ENCODE measurements around the gene BMPR2.

Gene BMPR2

DNA sequence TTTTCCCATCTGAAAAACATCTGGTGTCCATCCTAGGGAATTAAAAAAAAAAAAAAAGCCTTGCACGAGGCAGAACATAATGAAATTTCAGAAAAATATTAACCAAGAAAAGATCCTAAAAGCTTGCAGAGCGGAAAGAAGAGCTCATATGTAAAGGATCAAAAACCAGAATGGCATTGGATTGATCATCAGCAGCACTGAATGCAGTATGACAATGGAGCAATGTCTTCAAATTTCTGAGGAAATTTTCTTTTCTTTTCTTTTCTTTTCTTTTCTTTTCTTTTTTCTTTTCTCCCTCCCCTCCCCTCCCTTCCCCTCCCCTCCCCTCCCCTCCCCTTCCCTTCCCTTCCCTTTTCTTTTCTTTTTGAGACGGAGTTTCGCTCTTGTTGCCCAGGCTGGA lies 237.4 kb downstream of the BMPR2 start:
- H3K36me3 Mint-ChIP-seq (ENCODE audit: low read depth) = no peaks in the 10 kb centered on the region
- TF ChIP-seq, protein P1, sequence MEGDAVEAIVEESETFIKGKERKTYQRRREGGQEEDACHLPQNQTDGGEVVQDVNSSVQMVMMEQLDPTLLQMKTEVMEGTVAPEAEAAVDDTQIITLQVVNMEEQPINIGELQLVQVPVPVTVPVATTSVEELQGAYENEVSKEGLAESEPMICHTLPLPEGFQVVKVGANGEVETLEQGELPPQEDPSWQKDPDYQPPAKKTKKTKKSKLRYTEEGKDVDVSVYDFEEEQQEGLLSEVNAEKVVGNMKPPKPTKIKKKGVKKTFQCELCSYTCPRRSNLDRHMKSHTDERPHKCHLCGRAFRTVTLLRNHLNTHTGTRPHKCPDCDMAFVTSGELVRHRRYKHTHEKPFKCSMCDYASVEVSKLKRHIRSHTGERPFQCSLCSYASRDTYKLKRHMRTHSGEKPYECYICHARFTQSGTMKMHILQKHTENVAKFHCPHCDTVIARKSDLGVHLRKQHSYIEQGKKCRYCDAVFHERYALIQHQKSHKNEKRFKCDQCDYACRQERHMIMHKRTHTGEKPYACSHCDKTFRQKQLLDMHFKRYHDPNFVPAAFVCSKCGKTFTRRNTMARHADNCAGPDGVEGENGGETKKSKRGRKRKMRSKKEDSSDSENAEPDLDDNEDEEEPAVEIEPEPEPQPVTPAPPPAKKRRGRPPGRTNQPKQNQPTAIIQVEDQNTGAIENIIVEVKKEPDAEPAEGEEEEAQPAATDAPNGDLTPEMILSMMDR (IDR thresholded peaks at IDR 0.05) = no peak
- DNase-seq = no peak
- H3K4me1 Mint-ChIP-seq = no peaks in the 10 kb centered on the region
- H3K27me3 Mint-ChIP-seq (ENCODE audit: low read depth, poor library complexity) = no peaks in the 10 kb centered on the region
- no peak overlapping the region for H3K4me3 Mint-ChIP-seq
- no peaks in the 10 kb centered on the region for H3K9me3 Mint-ChIP-seq
- no peak overlapping the region for H3K27ac Mint-ChIP-seq
